IMR-90 (cell line): ENCODE measurements around the gene RAI14. TPM values are rescaled to one million over a fixed set of nuclear protein-coding genes. Genes with fewer than 3 reads are reported as not detected.

Source experiments
- ATAC-seq: fragments of 200-7000 bp; cut with Tn5 transposase; 2 replicates; pipeline ENCODE4 v1.9.1; 2020; ENCODE audit warnings: low read depth, mild to moderate bottlenecking, moderate library complexity
- BruUV-seq: library from RNA; stranded (reverse); fragments of 400-500 nt; replicated peaks from 2 replicates; lab custom pipeline; 2021; lab: Mats Ljungman, UMichigan
- CTCF ChIA-PET: fragments of 300-600 bp; formaldehyde crosslinking; extraction: SDS; loops from one replicate; lab custom pipeline; 2021; ENCODE audit warnings: antibody characterized with exemption; lab: Yijun Ruan, JAX
- POLR2A ChIA-PET: fragments of 300-600 bp; sonication (Branson Sonifier 250); formaldehyde crosslinking; loops from one replicate; lab custom pipeline; 2022; ENCODE audit warnings: antibody characterized with exemption; ENCODE audit not compliant: unreplicated experiment; lab: Charles Lee
- DNase-seq: peaks from one replicate; pipeline ENCODE4 v3.0.0; 2013
- H2AFZ ChIP-seq: replicated peaks from 2 replicates; pipeline ENCODE3; 2013; ENCODE audit warnings: low read length, mild to moderate bottlenecking; ENCODE audit not compliant: poor library complexity
- H2AK5ac ChIP-seq: 2 replicates; pipeline ENCODE4 v1.6.1; 2013; ENCODE audit warnings: low read depth, low read length, inconsistent platforms
- H2AK9ac ChIP-seq: replicated peaks from 2 replicates; pipeline ENCODE3; 2013; ENCODE audit warnings: mild to moderate bottlenecking, low read depth, low read length, moderate library complexity; ENCODE audit not compliant: poor library complexity
- H2BK120ac ChIP-seq: 2 replicates; pipeline ENCODE4 v1.6.1; 2013; ENCODE audit warnings: low read depth, low read length, inconsistent platforms
- H2BK15ac ChIP-seq: 3 replicates; pipeline ENCODE4 v1.6.1; 2013; ENCODE audit warnings: low read depth, low read length, inconsistent platforms
- H2BK20ac ChIP-seq: 2 replicates; pipeline ENCODE4 v1.6.1; 2013; ENCODE audit warnings: low read depth, mild to moderate bottlenecking, inconsistent platforms, low read length, moderate library complexity
- H2BK5ac ChIP-seq: 2 replicates; pipeline ENCODE4 v1.6.1; 2013; ENCODE audit warnings: mild to moderate bottlenecking, low read depth, low read length, inconsistent platforms; ENCODE audit not compliant: poor library complexity, severe bottlenecking
- H3K14ac ChIP-seq: replicated peaks from 2 replicates; pipeline ENCODE4 v1.6.1; 2013; ENCODE audit warnings: low read depth, low read length, inconsistent platforms
- H3K18ac ChIP-seq: 2 replicates; pipeline ENCODE4 v1.6.1; 2013; ENCODE audit warnings: low read depth, low read length, control low read depth
- H3K23ac ChIP-seq: 2 replicates; pipeline ENCODE4 v1.6.1; 2013; ENCODE audit warnings: low read depth, low read length, inconsistent platforms
- H3K27ac ChIP-seq: 2 replicates; pipeline ENCODE4 v1.5.1; 2013; ENCODE audit warnings: mild to moderate bottlenecking, control low read depth, low read length; ENCODE audit not compliant: insufficient read depth
- H3K27me3 ChIP-seq: 2 replicates; pipeline ENCODE4 v1.6.1; 2013; ENCODE audit warnings: low read length; ENCODE audit not compliant: control insufficient read depth, insufficient read depth
- H3K36me3 ChIP-seq: 2 replicates; pipeline ENCODE4 v1.6.1; 2013; ENCODE audit warnings: low read length, mixed read lengths; ENCODE audit not compliant: control insufficient read depth, insufficient read depth
- H3K4ac ChIP-seq: 2 replicates; pipeline ENCODE4 v1.6.1; 2013; ENCODE audit warnings: low read depth, low read length, inconsistent platforms
- H3K4me1 ChIP-seq: 2 replicates; pipeline ENCODE4 v1.6.1; 2013; ENCODE audit warnings: low read length, mixed read lengths; ENCODE audit not compliant: control insufficient read depth, insufficient read depth
- H3K4me2 ChIP-seq: 2 replicates; pipeline ENCODE4 v1.6.1; 2013; ENCODE audit warnings: low read depth, mild to moderate bottlenecking, control low read depth, low read length, moderate library complexity
- H3K4me3 ChIP-seq: 2 replicates; pipeline ENCODE4 v1.5.1; 2013; ENCODE audit warnings: low read depth, mild to moderate bottlenecking, control low read depth, low read length, moderate library complexity; ENCODE audit not compliant: insufficient read depth
- H3K56ac ChIP-seq: 2 replicates; pipeline ENCODE4 v1.6.1; 2013; ENCODE audit warnings: low read length, inconsistent platforms; ENCODE audit not compliant: insufficient read depth; ENCODE audit errors: extremely low read depth
- H3K79me1 ChIP-seq, 2 experiments: 2 replicates each; pipeline ENCODE4 v1.6.1; 2013; ENCODE audit warnings: low read length in 2 of 2, inconsistent platforms in 1 of 2, low read depth in 1 of 2
- H3K9ac ChIP-seq: 2 replicates; pipeline ENCODE4 v1.6.1; 2013; ENCODE audit warnings: low read depth, low read length, control low read depth
- H3K9me1 ChIP-seq: 2 replicates; pipeline ENCODE4 v1.6.1; 2013; ENCODE audit warnings: low read length, inconsistent platforms; ENCODE audit not compliant: insufficient read depth
- H3K9me3 ChIP-seq: 2 replicates; pipeline ENCODE4 v1.6.1; 2013; ENCODE audit warnings: low read length; ENCODE audit not compliant: control insufficient read depth, insufficient read depth
- H4K20me1 ChIP-seq: 2 replicates; pipeline ENCODE4 v1.6.1; 2013; ENCODE audit warnings: low read length, inconsistent platforms; ENCODE audit not compliant: insufficient read depth
- H4K5ac ChIP-seq: 2 replicates; pipeline ENCODE4 v1.6.1; 2013; ENCODE audit warnings: mild to moderate bottlenecking, low read depth, low read length, control low read depth
- H4K8ac ChIP-seq, 2 experiments: 2 replicates each; pipeline ENCODE4 v1.6.1; 2013; ENCODE audit warnings: low read depth in 2 of 2, low read length in 2 of 2, control low read depth in 1 of 2, inconsistent platforms in 1 of 2
- H4K91ac ChIP-seq: 2 replicates; pipeline ENCODE4 v1.6.1; 2013; ENCODE audit warnings: low read depth, low read length, inconsistent platforms; ENCODE audit not compliant: insufficient read depth
- FOS ChIP-seq: fragments of 150-350 bp; IDR thresholded peaks from 2 replicates; pipeline ENCODE4 v1.6.1; 2016; ENCODE audit warnings: low read depth, low read length
- MAZ ChIP-seq: IDR thresholded peaks from 2 replicates; pipeline ENCODE4 v1.6.1; 2012; ENCODE audit warnings: low read depth, mild to moderate bottlenecking, low read length, improper control_type of control experiment, moderate library complexity, borderline replicate concordance
- MXI1 ChIP-seq: IDR thresholded peaks from 2 replicates; pipeline ENCODE4 v1.6.1; 2012; ENCODE audit warnings: low read depth, mild to moderate bottlenecking, low read length, moderate library complexity, borderline replicate concordance
- RAD21 ChIP-seq: IDR thresholded peaks from 2 replicates; pipeline ENCODE4 v1.6.1; 2012; ENCODE audit warnings: low read length, improper control_type of control experiment
- RCOR1 ChIP-seq: IDR thresholded peaks from 2 replicates; pipeline ENCODE4 v1.6.1; 2012; ENCODE audit warnings: mild to moderate bottlenecking, low read length, improper control_type of control experiment; ENCODE audit not compliant: insufficient replicate concordance
- SMC3 ChIP-seq: fragments of 150-350 bp; IDR thresholded peaks from 2 replicates; pipeline ENCODE4 v1.6.1; 2016; ENCODE audit warnings: low read depth, mild to moderate bottlenecking, antibody characterized with exemption, low read length, moderate library complexity
- WGBS, 2 experiments: methylation state at CpG; one replicate each; pipeline versions ENCODE4 v1.1.5 to v1.1.7; 2013; ENCODE audit warnings: missing lambda C conversion rate in 2 of 2; ENCODE audit not compliant: insufficient read length in 1 of 2; ENCODE audit errors: extremely low coverage in 2 of 2; 5-methylcytosine and 5-hydroxymethylcytosine counted together
- dilution Hi-C: fragments of 300-500 bp; cut with HindIII; formaldehyde crosslinking; loops from one replicate; pipeline ENCODE4 v1.14.3; 2018; ENCODE audit warnings: low sequenced_read_pairs; ENCODE audit not compliant: unreplicated experiment
- in situ Hi-C: fragments of 300-500 bp; cut with MboI; formaldehyde crosslinking; loops from 3 replicates; pipeline ENCODE4 v1.14.3; 2019; ENCODE audit warnings: low sequenced_read_pairs, inconsistent platforms, mixed read lengths
- intact Hi-C: fragments of 100-400 bp; cut with micrococcal nuclease; formaldehyde crosslinking; loops from 2 replicates; pipeline ENCODE4 v1.10.0; 2022
- polyA plus RNA-seq, 3 experiments: library from polyadenylated mRNA; depleted of rRNA; stranded (reverse); fragments of >200 nt; gene quantifications; 2 replicates each; pipeline ENCODE4 v1.2.3, GENCODE V29; 2012; ENCODE audit warnings: low replicate concordance in 1 of 3
- total RNA-seq: library from RNA; depleted of rRNA; stranded (reverse); fragments of >200 nt; gene quantifications from 2 replicates; pipeline ENCODE4 v1.2.3, GENCODE V29; 2012
- TF ChIP-seq, protein P1 (sequence below): fragments of 150-350 bp; IDR thresholded peaks from 2 replicates; pipeline ENCODE4 v1.6.1; 2017; ENCODE audit warnings: mild to moderate bottlenecking, antibody characterized with exemption, low read length, low read depth

The RAI14 gene
- total and polyA plus RNA-seq, 2 of the 4 experiments (the other 2 are of a cell fraction), result 221 to 267 TPM

- DNase-seq, result no peak
Measured at GRCh38 chr5:34790069-34790468, 133.9 kb downstream of the RAI14 start.

More at GRCh38 chr5:34790069-34790468, 133.9 kb downstream of the RAI14 start:
- H3K9me1 ChIP-seq, result peaks cover 12% of the 10 kb centered on the region
- TF ChIP-seq RAD21 (no peak), MAZ (no peak), FOS (no peak), SMC3 (no peak), MXI1 (no peak), RCOR1 (no peak)
- TF ChIP-seq, protein P1, sequence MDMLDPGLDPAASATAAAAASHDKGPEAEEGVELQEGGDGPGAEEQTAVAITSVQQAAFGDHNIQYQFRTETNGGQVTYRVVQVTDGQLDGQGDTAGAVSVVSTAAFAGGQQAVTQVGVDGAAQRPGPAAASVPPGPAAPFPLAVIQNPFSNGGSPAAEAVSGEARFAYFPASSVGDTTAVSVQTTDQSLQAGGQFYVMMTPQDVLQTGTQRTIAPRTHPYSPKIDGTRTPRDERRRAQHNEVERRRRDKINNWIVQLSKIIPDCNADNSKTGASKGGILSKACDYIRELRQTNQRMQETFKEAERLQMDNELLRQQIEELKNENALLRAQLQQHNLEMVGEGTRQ, result no peak
- no peak for ATAC-seq
- WGBS, 2 experiments, result no CpG with 5 or more reads among the region's 1 CpG
- H3K56ac ChIP-seq, result no peak overlapping the region
- H3K4ac ChIP-seq, result no peak overlapping the region
- no peak overlapping the region for H2BK20ac ChIP-seq
- H3K27ac ChIP-seq, result no peak overlapping the region
- in situ Hi-C loops (no loop called here), dilution Hi-C loops (no loop called here), intact Hi-C loops (no loop called here)
- ChIA-PET CTCF (no interaction called here), POLR2A (no interaction called here)
- no peak overlapping the region for H3K14ac ChIP-seq
- H2AK5ac ChIP-seq, result no peak overlapping the region
- no peak overlapping the region for H4K91ac ChIP-seq
- H3K4me3 ChIP-seq, result no peak overlapping the region
- H3K4me1 ChIP-seq, result peaks cover 6% of the 10 kb centered on the region
- no peak overlapping the region for H3K23ac ChIP-seq
- H2AK9ac ChIP-seq, result no peak overlapping the region
- no TSS peak for BruUV-seq
- no peaks in the 10 kb centered on the region for H3K27me3 ChIP-seq
- H3K36me3 ChIP-seq, result peaks cover 13% of the 10 kb centered on the region
- no peak overlapping the region for H4K8ac ChIP-seq
- H2AFZ ChIP-seq, result no peak overlapping the region
- H2BK120ac ChIP-seq, result no peak overlapping the region
- peaks cover 19 to 75% of the 10 kb centered on the region in 2 experiments for H3K79me1 ChIP-seq
- H4K5ac ChIP-seq, result no peak overlapping the region
- peaks cover 4% of the 10 kb centered on the region; the same call in 1 of the 2 replicates for H3K9me3 ChIP-seq
- no peak overlapping the region for H3K9ac ChIP-seq
- no peak overlapping the region for H2BK5ac ChIP-seq
- no peak overlapping the region for H3K18ac ChIP-seq
- no peak overlapping the region for H2BK15ac ChIP-seq
- H3K4me2 ChIP-seq, result no peak overlapping the region
- H4K20me1 ChIP-seq, result peaks cover 84% of the 10 kb centered on the region
